Fibroblast of skin of right quadriceps (primary cell): Measurements from ENCODE around the gene ADAMTS17.

Experiments
- DNase-seq: peaks from one replicate; pipeline ENCODE4 v3.0.0-alpha.2; 2013

Gene ADAMTS17

GRCh38 chr15:100245855-100246254 lies 95.9 kb downstream of the ADAMTS17 start:
- no peak for DNase-seq

GRCh38 chr15:100245487-100245820 lies 96.3 kb downstream of the ADAMTS17 start:
- no peak for DNase-seq

- no peak for DNase-seq
These were observed 96.8 kb downstream of the ADAMTS17 start for GRCh38 chr15:100244796-100245486.

GRCh38 chr15:100242989-100243388 lies 98.8 kb downstream of the ADAMTS17 start:
- DNase-seq = no peak

GRCh38 chr15:100241572-100242482 lies 99.9 kb downstream of the ADAMTS17 start:
- peak; percentile 40 for DNase-seq

GRCh38 chr15:100236981-100237720 lies 104.6 kb downstream of the ADAMTS17 start:
- no peak for DNase-seq

- DNase-seq = no peak
These were observed 106.7 kb downstream of the ADAMTS17 start for GRCh38 chr15:100235030-100235617.

- DNase-seq = no peak
These were observed 107.4 kb downstream of the ADAMTS17 start for GRCh38 chr15:100234158-100235029.

GRCh38 chr15:100230784-100231183 lies 111.0 kb downstream of the ADAMTS17 start:
- no peak for DNase-seq

- DNase-seq = no peak
These were observed 112.3 kb downstream of the ADAMTS17 start for GRCh38 chr15:100229181-100230163.

GRCh38 chr15:100227781-100228180 lies 114.0 kb downstream of the ADAMTS17 start:
- DNase-seq = no peak

GRCh38 chr15:100226107-100226506 lies 115.7 kb downstream of the ADAMTS17 start:
- DNase-seq = no peak

- DNase-seq = no peak
These were observed 117.3 kb downstream of the ADAMTS17 start for GRCh38 chr15:100224206-100225185.

GRCh38 chr15:100222349-100222715 lies 119.4 kb downstream of the ADAMTS17 start:
- no peak for DNase-seq

- DNase-seq = no peak
These were observed 120.1 kb downstream of the ADAMTS17 start for GRCh38 chr15:100221471-100222348.

GRCh38 chr15:100220058-100220768 lies 121.6 kb downstream of the ADAMTS17 start:
- DNase-seq = no peak

- DNase-seq = no peak
These were observed 123.3 kb downstream of the ADAMTS17 start for GRCh38 chr15:100218434-100218833.

- DNase-seq = no peak
These were observed 125.6 kb downstream of the ADAMTS17 start for GRCh38 chr15:100216182-100216581.
